HCT116 (cell line): Measurements from ENCODE around the gene MYH10. TPM values are rescaled to one million over a fixed set of nuclear protein-coding genes. Genes with fewer than 3 reads are reported as not detected.
A peak's percentile ranks its signal among the peaks of the same experiment; 100 is the strongest.

Experiments used
- ATAC-seq: fragments of 200-7000 bp; cut with Tn5 transposase; 2 replicates; pipeline ENCODE4 v1.9.1; 2020; ENCODE audit warnings: mild to moderate bottlenecking, moderate library complexity
- BruUV-seq: library from RNA; stranded (reverse); fragments of 400-500 nt; replicated peaks from 2 replicates; lab custom pipeline; 2021; lab: Mats Ljungman, UMichigan
- CTCF ChIA-PET: fragments of 300-600 bp; sonication (Branson Sonifier 250); formaldehyde crosslinking; loops from one replicate; lab custom pipeline; 2021; ENCODE audit warnings: antibody characterized with exemption; lab: Charles Lee
- POLR2A ChIA-PET: fragments of 300-600, 350-600 bp; sonication (Branson Sonifier 250); formaldehyde crosslinking; loops from one replicate; lab custom pipeline; 2021; ENCODE audit warnings: antibody characterized with exemption; lab: Charles Lee
- RAD21 ChIA-PET, 2 experiments: fragments of 300-600 bp; sonication (Branson Sonifier 250); formaldehyde crosslinking; loops; one replicate each; lab custom pipeline; 2023; ENCODE audit warnings: low total read pairs in 2 of 2; ENCODE audit not compliant: uncharacterized antibody in 2 of 2, unreplicated experiment in 2 of 2, low non-redundant PET in 1 of 2; lab: Charles Lee
- DNase-seq: peaks from one replicate; pipeline ENCODE4 v3.0.0-alpha.2; 2010; ENCODE audit warnings: low read depth, low spot score
- H2AFZ ChIP-seq: fragments of 200-600 bp; shearing (Covaris generic), sonication (generic); 2 replicates; pipeline ENCODE4 v1.6.1; 2017; ENCODE audit warnings: low read depth, mixed run types, mixed read lengths, antibody characterized with exemption, low read length; ENCODE audit not compliant: poor library complexity, severe bottlenecking
- H3K27ac ChIP-seq: 2 replicates; pipeline ENCODE4 v1.5.1; 2012; ENCODE audit warnings: low read depth, low read length
- H3K27me3 ChIP-seq: fragments of 200-600 bp; sonication (generic); 2 replicates; pipeline ENCODE4 v1.6.1; 2016; ENCODE audit warnings: mixed run types, low read length, mixed read lengths; ENCODE audit not compliant: insufficient read depth
- H3K36me3 ChIP-seq, 2 experiments: fragments of 200-500 bp in 1 of 2; fragments of 200-600 bp in 1 of 2; sonication (Bioruptor generic) in 1 of 2; sonication (generic) in 1 of 2; 2 replicates each; pipeline versions ENCODE4 v1.5.1 to v1.6.1; 2014 to 2016; ENCODE audit warnings: low read length in 2 of 2, inconsistent platforms in 1 of 2, mixed read lengths in 1 of 2, mixed run types in 1 of 2; ENCODE audit not compliant: insufficient read depth in 2 of 2, control insufficient read depth in 1 of 2
- H3K4me1 ChIP-seq, 2 experiments: fragments of 200-600 bp in 1 of 2; sonication (generic) in 1 of 2; 2 replicates each; pipeline versions ENCODE4 v1.5.1 to v1.6.1; 2012 to 2017; ENCODE audit warnings: low read length in 2 of 2, inconsistent platforms in 1 of 2, mild to moderate bottlenecking in 1 of 2, mixed read lengths in 1 of 2, mixed run types in 1 of 2, moderate library complexity in 1 of 2; ENCODE audit not compliant: insufficient read depth in 2 of 2, control insufficient read depth in 1 of 2
- H3K4me2 ChIP-seq: fragments of 200-600 bp; sonication (generic); 2 replicates; pipeline ENCODE4 v1.6.1; 2017; ENCODE audit warnings: mixed run types, low read length, mixed read lengths
- H3K4me3 ChIP-seq, 2 experiments: fragments of 200-600 bp in 1 of 2; sonication (generic) in 1 of 2; replicated peaks in 1 of 2; 2 replicates each; pipeline ENCODE4 v1.5.1; 2011 to 2016; ENCODE audit warnings: low read length in 2 of 2, control low read depth in 1 of 2, low read depth in 1 of 2, mild to moderate bottlenecking in 1 of 2, mixed read lengths in 1 of 2, mixed run types in 1 of 2
- H3K79me2 ChIP-seq: fragments of 200-600 bp; sonication (generic); 2 replicates; pipeline ENCODE4 v1.6.1; 2017; ENCODE audit warnings: mild to moderate bottlenecking, mixed run types, low read length, moderate library complexity, mixed read lengths; ENCODE audit not compliant: insufficient read depth
- H3K9ac ChIP-seq: fragments of 200-600 bp; sonication (generic); 2 replicates; pipeline ENCODE4 v1.6.1; 2016; ENCODE audit warnings: low read length, mixed read lengths
- H3K9me2 ChIP-seq: fragments of 200-600 bp; sonication (generic), shearing (Covaris generic); 2 replicates; pipeline ENCODE4 v1.6.1; 2017; ENCODE audit warnings: mixed run types, mild to moderate bottlenecking, moderate library complexity; ENCODE audit not compliant: insufficient read depth
- H3K9me3 ChIP-seq, 2 experiments: fragments of 200-500 bp in 1 of 2; fragments of 200-600 bp in 1 of 2; sonication (Bioruptor generic) in 1 of 2; sonication (generic) in 1 of 2; 2 replicates each; pipeline ENCODE4 v1.6.1; 2014 to 2017; ENCODE audit warnings: low read length in 2 of 2, mixed read lengths in 2 of 2, inconsistent platforms in 1 of 2, low read depth in 1 of 2, mild to moderate bottlenecking in 1 of 2, mixed run types in 1 of 2, moderate library complexity in 1 of 2; ENCODE audit not compliant: control insufficient read depth in 1 of 2, insufficient read depth in 1 of 2
- H4K20me1 ChIP-seq: fragments of 200-600 bp; sonication (generic), shearing (Covaris generic); 2 replicates; pipeline ENCODE4 v1.6.1; 2017; ENCODE audit warnings: mixed run types, mild to moderate bottlenecking, moderate library complexity; ENCODE audit not compliant: insufficient read depth
- ATF3 ChIP-seq: IDR thresholded peaks from 2 replicates; pipeline ENCODE4 v1.6.1; 2012
- CBX3 ChIP-seq: IDR thresholded peaks from 2 replicates; pipeline ENCODE4 v1.6.1; 2012; ENCODE audit warnings: low read depth
- CEBPB ChIP-seq: IDR thresholded peaks from 2 replicates; pipeline ENCODE4 v1.6.1; 2012; ENCODE audit warnings: low read depth
- CTCF ChIP-seq, 3 experiments: fragments of 200-600 bp in 1 of 3; sonication (generic) in 1 of 3; IDR thresholded peaks in 2 of 3; conservative IDR thresholded peaks in 1 of 3; 2 replicates each; pipeline ENCODE4 v1.5.1; 2012 to 2017; ENCODE audit warnings: low read depth in 2 of 3, low read length in 2 of 3, antibody characterized with exemption in 1 of 3, borderline replicate concordance in 1 of 3, control low read depth in 1 of 3, mild to moderate bottlenecking in 1 of 3, mixed read lengths in 1 of 3, mixed run types in 1 of 3, moderate library complexity in 1 of 3; ENCODE audit not compliant: insufficient read depth in 1 of 3
- EGR1 ChIP-seq: IDR thresholded peaks from 2 replicates; pipeline ENCODE4 v1.6.1; 2012; ENCODE audit warnings: low read depth
- EZH2phosphoT487 ChIP-seq: fragments of 200-600 bp; IDR thresholded peaks from 2 replicates; pipeline ENCODE4 v1.6.1; 2018; ENCODE audit warnings: antibody characterized with exemption, borderline replicate concordance
- FOSL1 ChIP-seq: IDR thresholded peaks from 2 replicates; pipeline ENCODE4 v1.6.1; 2012; ENCODE audit warnings: low read depth
- JUND ChIP-seq: IDR thresholded peaks from 2 replicates; pipeline ENCODE4 v1.6.1; 2012
- MAX ChIP-seq: IDR thresholded peaks from 2 replicates; pipeline ENCODE4 v1.6.1; 2012
- RAD21 ChIP-seq: IDR thresholded peaks from 2 replicates; pipeline ENCODE4 v1.6.1; 2012; ENCODE audit warnings: low read depth, mild to moderate bottlenecking
- REST ChIP-seq: IDR thresholded peaks from 2 replicates; pipeline ENCODE4 v1.6.1; 2012; ENCODE audit warnings: low read depth
- SIN3A ChIP-seq: IDR thresholded peaks from 2 replicates; pipeline ENCODE4 v1.6.1; 2012; ENCODE audit warnings: low read depth
- SP1 ChIP-seq: IDR thresholded peaks from 2 replicates; pipeline ENCODE4 v1.6.1; 2012; ENCODE audit warnings: low read depth
- SRF ChIP-seq: IDR thresholded peaks from 2 replicates; pipeline ENCODE4 v1.6.1; 2012; ENCODE audit warnings: low read depth
- TCF7L2 ChIP-seq: IDR thresholded peaks from 2 replicates; pipeline ENCODE4 v1.7.0; 2011; ENCODE audit warnings: borderline replicate concordance, inconsistent platforms; ENCODE audit not compliant: insufficient read depth, insufficient read length; ENCODE audit errors: extremely low read depth
- YY1 ChIP-seq: IDR thresholded peaks from 2 replicates; pipeline ENCODE4 v1.6.1; 2011; ENCODE audit warnings: low read length, low read depth, moderate library complexity, mild to moderate bottlenecking; ENCODE audit not compliant: insufficient replicate concordance; ENCODE audit errors: extremely low read depth
- ZBTB33 ChIP-seq: IDR thresholded peaks from 2 replicates; pipeline ENCODE4 v1.6.1; 2011; ENCODE audit warnings: mild to moderate bottlenecking, low read length, moderate library complexity; ENCODE audit not compliant: insufficient replicate concordance; ENCODE audit errors: extremely low read depth
- ZFX ChIP-seq: fragments of 450-650 bp; IDR thresholded peaks from 2 replicates; pipeline ENCODE4 v1.6.1; 2017
- ZNF274 ChIP-seq: fragments of 200-500 bp; sonication (Bioruptor generic); IDR thresholded peaks from 2 replicates; pipeline ENCODE4 v1.6.1; 2014; ENCODE audit warnings: mild to moderate bottlenecking, low read depth, low read length, inconsistent platforms
- intact Hi-C: fragments of 100-400 bp; cut with micrococcal nuclease; formaldehyde crosslinking; loops from 2 replicates; pipeline ENCODE4 v1.10.0; 2022
- total RNA-seq: library from RNA; stranded (reverse); gene quantifications from one replicate; pipeline ENCODE4 v1.2.1, GENCODE V29; 2021; ENCODE audit not compliant: unreplicated experiment

MYH10 gene
- total RNA-seq, 1 experiment from 2014 or later = 39.2 TPM

- Histone ChIP-seq H3K79me2 (no peaks in the 10 kb centered on the region), H3K9ac (no peak overlapping the region), H3K4me1 (peaks cover 3 to 12% of the 10 kb centered on the region in 2 experiments; a peak in 2 of 4 replicates), H4K20me1 (no peaks in the 10 kb centered on the region), H3K9me2 (no peaks in the 10 kb centered on the region), H3K4me3 (no peak overlapping the region), H3K27me3 (no peaks in the 10 kb centered on the region), H3K27ac (no peak overlapping the region), H2AFZ (no peak overlapping the region), H3K9me3 (no peaks in the 10 kb centered on the region), H3K4me2 (peak overlapping the region; percentile 49), H3K36me3 (no peaks in the 10 kb centered on the region)
- ChIA-PET CTCF (no interaction called here), RAD21 (no interaction called here), POLR2A (no interaction called here)
- DNase-seq (peak; percentile 8), ATAC-seq (peak; percentile 54)
- no TSS peak for BruUV-seq
- TF ChIP-seq ZFX = no peak
- TF ChIP-seq CBX3 = no peak
- TF ChIP-seq EGR1 = no peak
- no peak for TF ChIP-seq EZH2phosphoT487
- no peak for TF ChIP-seq SIN3A
- TF ChIP-seq FOSL1 = no peak
- TF ChIP-seq TCF7L2 = no peak
- TF ChIP-seq RAD21 = no peak
- TF ChIP-seq SP1 = no peak
- no peak for TF ChIP-seq CTCF (IDR thresholded peaks at IDR 0.05 in 2 of 3, conservative IDR thresholded peaks at IDR 0.05 in 1 of 3; ENCODE audit: borderline replicate concordance in 1 of 3, insufficient read depth in 1 of 3, low read depth in 2 of 3, low read length in 2 of 3)
- no peak for TF ChIP-seq ATF3
- no peak for TF ChIP-seq ZNF274
- no peak for TF ChIP-seq JUND
- no peak for TF ChIP-seq ZBTB33
- no peak for TF ChIP-seq SRF
- no peak for TF ChIP-seq YY1
- no peak for TF ChIP-seq REST
- TF ChIP-seq CEBPB = no peak
- TF ChIP-seq MAX = no peak
- intact Hi-C loops = no loop called here
Observed at GRCh38 chr17:8556074-8556473, 74.5 kb downstream of the MYH10 start.
